Progenitor cell of endocrine pancreas (in vitro differentiated cells): ENCODE data around the gene B3GNT9. TPM values are rescaled to one million over a fixed set of nuclear protein-coding genes. Genes with fewer than 3 reads are reported as not detected.

ENCODE experiments used
- DNase-seq: peaks from one replicate; pipeline ENCODE4 v3.0.0; 2021; ENCODE audit warnings: low spot score; ENCODE audit not compliant: unreplicated experiment
- H3K27ac Mint-ChIP-seq: 2 replicates; pipeline ENCODE4 v1.8.0; 2021; ENCODE audit warnings: mild to moderate bottlenecking, moderate library complexity, mixed read lengths
- H3K27me3 Mint-ChIP-seq: 2 replicates; pipeline ENCODE4 v1.8.0; 2021; ENCODE audit warnings: mixed read lengths
- H3K36me3 Mint-ChIP-seq: 2 replicates; pipeline ENCODE4 v1.8.0; 2022; ENCODE audit warnings: mixed read lengths; ENCODE audit not compliant: insufficient read depth
- H3K4me1 Mint-ChIP-seq: 2 replicates; pipeline ENCODE4 v1.8.0; 2021; ENCODE audit warnings: low read depth, mixed read lengths
- H3K4me3 Mint-ChIP-seq: 2 replicates; pipeline ENCODE4 v1.8.0; 2021; ENCODE audit warnings: low read depth, mild to moderate bottlenecking, moderate library complexity, mixed read lengths
- H3K9me3 Mint-ChIP-seq: 2 replicates; pipeline ENCODE4 v1.8.0; 2021; ENCODE audit warnings: low read depth, mixed read lengths
- total RNA-seq: library from RNA; stranded (reverse); gene quantifications from 2 replicates; pipeline ENCODE4 v1.2.1, GENCODE V29; 2021
- TF ChIP-seq, protein P1 (sequence below): fragments of 200-600 bp; sonication (generic); IDR thresholded peaks from one replicate; pipeline ENCODE4 v1.5.0; 2021; ENCODE audit warnings: antibody characterized with exemption, mild to moderate bottlenecking; ENCODE audit not compliant: unreplicated experiment

The B3GNT9 gene
- total RNA-seq, 1 donor from 2014 or later, result 5.1 TPM

DNA sequence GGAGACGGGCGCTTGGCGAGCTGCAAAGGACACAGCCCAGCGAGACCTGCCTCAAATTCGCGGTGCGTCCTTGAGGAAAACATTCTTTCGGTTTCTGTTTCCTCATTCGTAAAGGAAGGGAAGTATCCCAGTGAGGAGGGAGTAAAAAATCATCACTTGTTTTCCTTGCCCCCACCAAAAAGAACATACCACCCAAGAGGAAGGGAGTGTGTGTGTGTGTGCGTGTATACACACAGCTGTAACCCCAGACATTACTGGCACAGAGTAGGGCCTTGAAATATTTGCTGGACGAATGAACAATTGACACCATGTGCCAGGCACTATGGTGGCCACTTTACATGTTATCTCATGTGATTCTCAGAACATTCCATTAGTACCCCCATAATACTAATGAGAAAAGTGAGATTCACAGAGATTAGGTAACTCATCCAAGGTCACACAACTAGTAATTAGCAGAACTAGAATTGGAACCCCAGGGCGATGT lies 34.9 kb upstream of the B3GNT9 start:
- no peaks in the 10 kb centered on the region for H3K9me3 Mint-ChIP-seq
- H3K27me3 Mint-ChIP-seq, result peaks cover 7% of the 10 kb centered on the region
- DNase-seq, result no peak
- H3K36me3 Mint-ChIP-seq, result no peaks in the 10 kb centered on the region
- H3K4me3 Mint-ChIP-seq, result no peak overlapping the region
- TF ChIP-seq, protein P1, sequence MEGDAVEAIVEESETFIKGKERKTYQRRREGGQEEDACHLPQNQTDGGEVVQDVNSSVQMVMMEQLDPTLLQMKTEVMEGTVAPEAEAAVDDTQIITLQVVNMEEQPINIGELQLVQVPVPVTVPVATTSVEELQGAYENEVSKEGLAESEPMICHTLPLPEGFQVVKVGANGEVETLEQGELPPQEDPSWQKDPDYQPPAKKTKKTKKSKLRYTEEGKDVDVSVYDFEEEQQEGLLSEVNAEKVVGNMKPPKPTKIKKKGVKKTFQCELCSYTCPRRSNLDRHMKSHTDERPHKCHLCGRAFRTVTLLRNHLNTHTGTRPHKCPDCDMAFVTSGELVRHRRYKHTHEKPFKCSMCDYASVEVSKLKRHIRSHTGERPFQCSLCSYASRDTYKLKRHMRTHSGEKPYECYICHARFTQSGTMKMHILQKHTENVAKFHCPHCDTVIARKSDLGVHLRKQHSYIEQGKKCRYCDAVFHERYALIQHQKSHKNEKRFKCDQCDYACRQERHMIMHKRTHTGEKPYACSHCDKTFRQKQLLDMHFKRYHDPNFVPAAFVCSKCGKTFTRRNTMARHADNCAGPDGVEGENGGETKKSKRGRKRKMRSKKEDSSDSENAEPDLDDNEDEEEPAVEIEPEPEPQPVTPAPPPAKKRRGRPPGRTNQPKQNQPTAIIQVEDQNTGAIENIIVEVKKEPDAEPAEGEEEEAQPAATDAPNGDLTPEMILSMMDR, result no peak
- H3K27ac Mint-ChIP-seq, result no peak overlapping the region
- H3K4me1 Mint-ChIP-seq, result peaks cover 3% of the 10 kb centered on the region

DNA sequence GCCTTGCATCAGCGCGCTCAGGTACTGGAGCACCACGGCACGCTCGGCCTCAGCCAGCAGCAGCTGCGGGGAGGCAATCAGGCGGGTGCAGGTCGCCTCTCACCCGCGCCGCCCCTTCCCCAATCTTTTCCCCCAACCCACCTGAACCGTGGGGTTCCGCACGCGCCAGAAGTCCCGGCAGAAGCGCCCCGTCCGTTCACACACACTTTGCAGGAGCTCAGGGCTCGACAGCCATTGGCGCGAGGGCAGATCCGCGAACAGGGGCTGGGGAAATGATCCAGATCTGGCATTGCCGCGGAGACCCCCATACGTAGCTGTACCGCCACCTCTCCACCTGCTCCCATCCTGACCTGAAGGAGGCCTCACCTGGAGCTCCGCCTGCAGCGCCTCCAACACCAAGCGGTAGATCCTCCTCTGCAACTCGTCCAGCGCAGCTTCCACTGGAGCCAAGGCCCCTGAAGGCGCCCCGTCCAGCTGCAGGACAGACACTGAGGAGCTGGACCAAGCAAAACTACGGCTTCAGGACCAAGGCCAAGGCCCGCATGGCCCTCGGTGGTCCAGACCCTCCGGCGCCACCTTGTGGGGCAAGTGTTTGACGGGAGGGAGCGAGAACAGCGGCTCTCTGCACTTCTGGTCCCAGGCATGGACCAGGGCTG lies 34.3 kb upstream of the B3GNT9 start:
- TF ChIP-seq, protein P1, result peak; percentile 90
- peaks cover 3% of the 10 kb centered on the region for H3K4me1 Mint-ChIP-seq
- DNase-seq, result peak; percentile 96
- no peaks in the 10 kb centered on the region for H3K9me3 Mint-ChIP-seq
- no peaks in the 10 kb centered on the region for H3K36me3 Mint-ChIP-seq
- peak overlapping the region; percentile 79 for H3K4me3 Mint-ChIP-seq
- H3K27me3 Mint-ChIP-seq, result peaks cover 7% of the 10 kb centered on the region
- H3K27ac Mint-ChIP-seq, result peak overlapping the region; percentile 93

DNA sequence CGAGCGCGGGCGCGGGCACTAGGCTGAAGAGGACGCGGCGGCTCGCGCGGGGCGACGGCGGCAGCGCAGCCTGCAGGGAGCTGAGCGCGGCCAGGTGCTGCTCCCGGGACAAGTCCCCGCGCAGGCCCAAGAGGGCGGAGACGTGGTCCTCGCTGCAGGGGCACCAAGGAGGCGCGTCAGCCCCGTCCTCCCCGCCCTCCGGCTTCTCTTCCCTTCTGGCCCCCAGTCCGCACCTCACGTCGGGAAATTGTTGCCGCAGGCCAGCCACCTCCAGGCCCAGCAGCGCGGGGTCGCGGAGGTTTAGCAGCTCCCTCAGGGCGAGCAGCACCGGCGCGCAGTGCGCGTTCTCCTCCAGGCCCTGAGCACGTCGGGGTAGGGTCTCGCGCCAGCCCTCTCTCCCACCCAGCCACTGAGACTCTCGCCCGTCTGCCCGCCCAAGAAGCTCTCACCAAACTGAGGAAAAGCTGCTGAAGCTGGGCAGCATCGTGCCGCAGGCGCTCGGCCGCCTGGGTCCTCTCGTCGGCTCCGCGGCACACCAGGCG lies 33.7 kb upstream of the B3GNT9 start:
- Mint-ChIP-seq H3K27ac (no peak overlapping the region), H3K27me3 (peaks cover 7% of the 10 kb centered on the region), H3K4me3 (peak overlapping the region; percentile 51), H3K9me3 (no peaks in the 10 kb centered on the region), H3K4me1 (peaks cover 3% of the 10 kb centered on the region), H3K36me3 (no peaks in the 10 kb centered on the region)
- TF ChIP-seq, protein P1, result no peak
- DNase-seq, result no peak

DNA sequence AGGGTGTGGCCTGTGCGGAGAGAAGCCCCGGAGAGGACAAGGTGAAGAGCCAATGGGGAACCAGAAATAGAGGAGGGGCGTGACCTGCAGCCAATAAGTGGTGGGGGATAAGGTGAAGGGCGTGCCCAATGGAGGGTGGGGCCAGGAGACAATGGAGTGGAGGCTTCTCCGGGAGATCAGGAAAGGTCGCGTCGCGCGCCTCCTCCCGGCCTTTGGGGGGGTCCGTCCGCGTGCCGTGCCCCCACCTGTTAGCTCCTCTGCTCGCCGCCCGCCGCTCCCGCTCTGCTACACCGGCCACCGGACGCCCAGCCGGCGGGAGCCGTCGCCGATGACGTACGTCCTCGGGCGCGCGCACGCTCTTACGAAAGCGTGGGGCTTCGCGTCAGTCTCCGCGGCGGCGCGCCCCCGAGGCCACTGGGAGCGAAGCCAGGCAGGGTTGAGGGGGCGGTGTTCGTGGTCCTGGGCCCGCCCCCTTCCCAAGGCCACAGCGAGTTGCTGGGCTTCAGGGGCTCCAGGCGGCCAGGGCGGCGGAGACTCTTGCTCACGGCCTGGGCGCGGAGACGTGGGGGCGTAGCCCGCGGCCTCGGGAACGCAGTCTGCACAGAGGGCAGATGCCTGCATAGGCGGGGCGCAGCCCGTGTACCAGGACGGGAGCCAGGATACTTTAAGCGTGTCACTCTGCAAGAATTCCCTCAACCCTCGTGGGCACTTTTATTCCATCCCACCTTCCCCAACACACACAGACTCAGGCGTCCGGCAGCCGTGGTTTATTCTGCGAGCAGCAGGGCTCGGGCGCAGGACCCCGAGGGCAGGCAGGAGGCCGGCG lies 33.0 kb upstream of the B3GNT9 start, which contains the start of gene MATCAP1:
TSS of gene MATCAP1 (minus strand) at position 337 of the 826 bp plus-strand sequence. CDS start 3,353 bp downstream, outside the sequence.
- peak within 1 kb of the TSS; percentile 51 for H3K4me3 Mint-ChIP-seq
- no peaks in the 10 kb centered on the region for H3K9me3 Mint-ChIP-seq
- peaks cover 3% of the 10 kb centered on the region for H3K4me1 Mint-ChIP-seq
- H3K27ac Mint-ChIP-seq, result no peak within 1 kb of the TSS
- H3K27me3 Mint-ChIP-seq, result peaks cover 9% of the 10 kb centered on the region
- peak; percentile 89 for DNase-seq
- TF ChIP-seq, protein P1, result no peak
- H3K36me3 Mint-ChIP-seq, result no peaks in the 10 kb centered on the region

DNA sequence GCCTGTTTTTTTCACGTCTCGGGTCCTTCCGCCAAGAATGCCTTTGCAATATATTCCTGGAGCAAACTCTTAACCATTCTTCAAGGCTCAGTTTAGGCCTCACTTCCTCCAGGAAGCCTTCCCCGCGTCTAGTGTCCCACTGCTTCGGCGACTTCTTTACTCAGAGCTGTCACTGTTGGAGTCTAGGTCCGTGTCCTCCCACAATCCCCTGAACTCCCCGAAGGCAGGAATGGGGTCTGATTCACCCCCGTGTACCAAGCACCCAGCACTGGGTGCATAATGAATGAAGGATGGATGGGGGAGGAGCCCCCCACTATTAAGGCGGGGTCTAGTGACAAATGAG lies 32.5 kb upstream of the B3GNT9 start:
- DNase-seq, result no peak
- Mint-ChIP-seq H3K4me3 (no peak overlapping the region), H3K27ac (no peak overlapping the region), H3K27me3 (peaks cover 11% of the 10 kb centered on the region), H3K4me1 (peaks cover 5% of the 10 kb centered on the region), H3K36me3 (no peaks in the 10 kb centered on the region), H3K9me3 (no peaks in the 10 kb centered on the region)
- TF ChIP-seq, protein P1, result no peak
